Measurements from ENCODE around the gene SF3B3. TPM values are rescaled to one million over a fixed set of nuclear protein-coding genes. Genes with fewer than 3 reads are reported as not detected.
"Not testable (repeated sequence)": the region's sequence is repeated elsewhere in the genome, so short reads cannot be mapped to it uniquely, and the experiment has no call there.

The SF3B3 gene
- total and polyA plus RNA-seq, 4 experiments from 2014 or later, result 105 to 291 (median 219) TPM

- intact Hi-C loops (cut with micrococcal nuclease), result no loop called here
Observed at GRCh38 chr16:70579648-70580630, 56.3 kb downstream of the SF3B3 start.

GRCh38 chr16:70582280-70582978 lies 58.8 kb downstream of the SF3B3 start:
- H3K27me3 ChIP-seq (ENCODE audit: insufficient read depth, low read length), result no peaks in the 10 kb centered on the region
- H3K27ac Mint-ChIP-seq, result peak overlapping the region in 2 of 7 donors; percentile 5 to 77
- H3K4me3 ChIP-seq (ENCODE audit: low read length in 2 of 2), result no peak overlapping the region
- H3K4me3 Mint-ChIP-seq, result no peak overlapping the region
- no peaks in the 10 kb centered on the region for H3K4me1 ChIP-seq (ENCODE audit: insufficient read depth, low read length)
- no peaks in the 10 kb centered on the region for H3K9me3 Mint-ChIP-seq
- H3K4me1 Mint-ChIP-seq, result no peaks in the 10 kb centered on the region
- no peak for DNase-seq
- POLR2A ChIA-PET (ENCODE audit: partially characterized antibody), result no interaction called here
- H3K9me3 ChIP-seq (ENCODE audit: control insufficient read depth in 1 of 2, low read length in 2 of 2), result no peaks in the 10 kb centered on the region
- no peak overlapping the region for H3K27ac ChIP-seq (ENCODE audit: low read depth, low read length)
- CTCF ChIA-PET (ENCODE audit: partially characterized antibody), result no interaction called here
- no peaks in the 10 kb centered on the region for H3K36me3 ChIP-seq (ENCODE audit: insufficient read depth, low read length)
- no peaks in the 10 kb centered on the region for H3K36me3 Mint-ChIP-seq
- intact Hi-C loops (cut with micrococcal nuclease), result no loop called here
- H3K27me3 Mint-ChIP-seq, result peaks cover 0 to 5% of the 10 kb centered on the region in 2 donors

More at GRCh38 chr16:70579648-70580630, 56.3 kb downstream of the SF3B3 start:
- H3K4me3 Mint-ChIP-seq, result no peak overlapping the region
- ChIA-PET CTCF (ENCODE audit: partially characterized antibody) (no interaction called here), POLR2A (ENCODE audit: partially characterized antibody) (no interaction called here)
- no peak overlapping the region for H3K27ac ChIP-seq (ENCODE audit: low read depth, low read length)
- H3K27me3 ChIP-seq (ENCODE audit: insufficient read depth, low read length), result no peaks in the 10 kb centered on the region
- H3K4me3 ChIP-seq (ENCODE audit: low read length in 2 of 2), result no peak overlapping the region
- H3K4me1 Mint-ChIP-seq, result peaks cover 3 to 7% (median 4%) of the 10 kb centered on the region in 4 donors
- peaks cover 3% of the 10 kb centered on the region for H3K4me1 ChIP-seq (ENCODE audit: insufficient read depth, low read length)
- no peaks in the 10 kb centered on the region for H3K36me3 ChIP-seq (ENCODE audit: insufficient read depth, low read length)
- peak overlapping the region in 1 of 7 donors; percentile 10 for H3K27ac Mint-ChIP-seq
- peaks cover 0 to 2% of the 10 kb centered on the region in 2 donors for H3K27me3 Mint-ChIP-seq
- H3K9me3 ChIP-seq (ENCODE audit: control insufficient read depth in 1 of 2, low read length in 2 of 2), result no peaks in the 10 kb centered on the region
- no peaks in the 10 kb centered on the region for H3K9me3 Mint-ChIP-seq
- no peak for DNase-seq
- peaks cover 0 to 2% of the 10 kb centered on the region in 2 donors for H3K36me3 Mint-ChIP-seq

- CTCF ChIA-PET (ENCODE audit: partially characterized antibody), result no interaction called here
- H3K27me3 Mint-ChIP-seq, result peaks cover 0 to 5% of the 10 kb centered on the region in 2 donors
- H3K36me3 Mint-ChIP-seq, result no peaks in the 10 kb centered on the region
- no peak overlapping the region for H3K27ac Mint-ChIP-seq
- no peaks in the 10 kb centered on the region for H3K9me3 ChIP-seq (ENCODE audit: control insufficient read depth in 1 of 2, low read length in 2 of 2)
- no peak overlapping the region for H3K4me3 Mint-ChIP-seq
- H3K4me3 ChIP-seq (ENCODE audit: low read length in 2 of 2), result no peak overlapping the region
- H3K9me3 Mint-ChIP-seq, result no peaks in the 10 kb centered on the region
- no peaks in the 10 kb centered on the region for H3K27me3 ChIP-seq (ENCODE audit: insufficient read depth, low read length)
- no peaks in the 10 kb centered on the region for H3K4me1 ChIP-seq (ENCODE audit: insufficient read depth, low read length)
- no peaks in the 10 kb centered on the region for H3K4me1 Mint-ChIP-seq
- no peaks in the 10 kb centered on the region for H3K36me3 ChIP-seq (ENCODE audit: insufficient read depth, low read length)
- POLR2A ChIA-PET (ENCODE audit: partially characterized antibody), result no interaction called here
- intact Hi-C loops (cut with micrococcal nuclease), result no loop called here
- no peak for DNase-seq
- H3K27ac ChIP-seq (ENCODE audit: low read depth, low read length), result no peak overlapping the region
Observed at GRCh38 chr16:70586731-70587130, 63.1 kb downstream of the SF3B3 start.

GRCh38 chr16:70588565-70588964 lies 64.9 kb downstream of the SF3B3 start:
- H3K27ac ChIP-seq (ENCODE audit: low read depth, low read length), result no peak overlapping the region
- H3K27ac Mint-ChIP-seq, result no peak overlapping the region
- no peaks in the 10 kb centered on the region for H3K9me3 Mint-ChIP-seq
- H3K9me3 ChIP-seq (ENCODE audit: control insufficient read depth in 1 of 2, low read length in 2 of 2), result no peaks in the 10 kb centered on the region
- no peaks in the 10 kb centered on the region for H3K36me3 ChIP-seq (ENCODE audit: insufficient read depth, low read length)
- H3K4me3 Mint-ChIP-seq, result peak overlapping the region in 1 of 8 donors; percentile 42
- ChIA-PET CTCF (ENCODE audit: partially characterized antibody) (no interaction called here), POLR2A (ENCODE audit: partially characterized antibody) (no interaction called here)
- H3K4me3 ChIP-seq (ENCODE audit: low read length in 2 of 2), result no peak overlapping the region
- no peaks in the 10 kb centered on the region for H3K4me1 Mint-ChIP-seq
- peaks cover 0 to 3% of the 10 kb centered on the region in 2 donors for H3K27me3 Mint-ChIP-seq
- H3K27me3 ChIP-seq (ENCODE audit: insufficient read depth, low read length), result no peaks in the 10 kb centered on the region
- no peaks in the 10 kb centered on the region for H3K36me3 Mint-ChIP-seq
- intact Hi-C loops (cut with micrococcal nuclease), result no loop called here
- H3K4me1 ChIP-seq (ENCODE audit: insufficient read depth, low read length), result no peaks in the 10 kb centered on the region
- no peak for DNase-seq

GRCh38 chr16:70589416-70589815 lies 65.8 kb downstream of the SF3B3 start:
- H3K27me3 ChIP-seq (ENCODE audit: insufficient read depth, low read length); H3K36me3 ChIP-seq (ENCODE audit: insufficient read depth, low read length); H3K36me3 Mint-ChIP-seq; H3K4me1 ChIP-seq (ENCODE audit: insufficient read depth, low read length); H3K4me3 ChIP-seq (ENCODE audit: low read length in 2 of 2); intact Hi-C loops (cut with micrococcal nuclease); H3K4me3 Mint-ChIP-seq; H3K27ac ChIP-seq (ENCODE audit: low read depth, low read length); POLR2A ChIA-PET (ENCODE audit: partially characterized antibody); H3K4me1 Mint-ChIP-seq; DNase-seq; H3K27ac Mint-ChIP-seq; H3K9me3 ChIP-seq (ENCODE audit: control insufficient read depth in 1 of 2, low read length in 2 of 2); H3K9me3 Mint-ChIP-seq; H3K27me3 Mint-ChIP-seq: not testable (repeated sequence)
- CTCF ChIA-PET (ENCODE audit: partially characterized antibody), result interaction anchor here (0.7 kb wide), 1 partner anchor 194 kb away, joined by 3 read pairs; no protein-coding TSS in a partner anchor

GRCh38 chr16:70589998-70590471 lies 66.4 kb downstream of the SF3B3 start:
- no peaks in the 10 kb centered on the region for H3K27me3 ChIP-seq (ENCODE audit: insufficient read depth, low read length)
- intact Hi-C loops (cut with micrococcal nuclease), result no loop called here
- Mint-ChIP-seq H3K27ac (peak overlapping the region in 1 of 7 donors; percentile 59), H3K36me3 (no peaks in the 10 kb centered on the region), H3K4me1 (no peaks in the 10 kb centered on the region), H3K4me3 (no peak overlapping the region), H3K27me3 (peaks cover 0 to 1% of the 10 kb centered on the region in 2 donors), H3K9me3 (no peaks in the 10 kb centered on the region)
- H3K27ac ChIP-seq (ENCODE audit: low read depth, low read length), result no peak overlapping the region
- no peak overlapping the region for H3K4me3 ChIP-seq (ENCODE audit: low read length in 2 of 2)
- no peaks in the 10 kb centered on the region for H3K4me1 ChIP-seq (ENCODE audit: insufficient read depth, low read length)
- CTCF ChIA-PET (ENCODE audit: partially characterized antibody), result no interaction called here
- no peak for DNase-seq
- H3K36me3 ChIP-seq (ENCODE audit: insufficient read depth, low read length), result no peaks in the 10 kb centered on the region
- no peaks in the 10 kb centered on the region for H3K9me3 ChIP-seq (ENCODE audit: control insufficient read depth in 1 of 2, low read length in 2 of 2)
- POLR2A ChIA-PET (ENCODE audit: partially characterized antibody), result no interaction called here

- Mint-ChIP-seq H3K4me1 (no peaks in the 10 kb centered on the region), H3K27me3 (no peaks in the 10 kb centered on the region), H3K27ac (peak overlapping the region in 1 of 7 donors; percentile 50), H3K36me3 (no peaks in the 10 kb centered on the region), H3K9me3 (no peaks in the 10 kb centered on the region), H3K4me3 (no peak overlapping the region)
- no peaks in the 10 kb centered on the region for H3K36me3 ChIP-seq (ENCODE audit: insufficient read depth, low read length)
- DNase-seq, result no peak
- intact Hi-C loops (cut with micrococcal nuclease), result no loop called here
- CTCF ChIA-PET (ENCODE audit: partially characterized antibody), result no interaction called here
- no peak overlapping the region for H3K4me3 ChIP-seq (ENCODE audit: low read length in 2 of 2)
- POLR2A ChIA-PET (ENCODE audit: partially characterized antibody), result no interaction called here
- no peak overlapping the region for H3K27ac ChIP-seq (ENCODE audit: low read depth, low read length)
- no peaks in the 10 kb centered on the region for H3K27me3 ChIP-seq (ENCODE audit: insufficient read depth, low read length)
- no peaks in the 10 kb centered on the region for H3K9me3 ChIP-seq (ENCODE audit: control insufficient read depth in 1 of 2, low read length in 2 of 2)
- no peaks in the 10 kb centered on the region for H3K4me1 ChIP-seq (ENCODE audit: insufficient read depth, low read length)
Observed at GRCh38 chr16:70590722-70591415, 67.3 kb downstream of the SF3B3 start.
